ENCODE data around the gene TTN.
A peak's percentile ranks its signal among the peaks of the same experiment; 100 is the strongest.

Gene TTN

GRCh38 chr2:178811045-178811444 is 3.8 kb upstream of the TTN start:
- no peak for DNase-seq

- DNase-seq = no peak
Observed at GRCh38 chr2:178810422-178810821, 3.2 kb upstream of the TTN start.

GRCh38 chr2:178806543-178806942 is 680 bp downstream of the TTN start:
- DNase-seq = no peak

- no peak for DNase-seq
Observed at GRCh38 chr2:178805457-178805856, 1.8 kb downstream of the TTN start.

- DNase-seq = no peak
Observed at GRCh38 chr2:178804791-178805190, 2.4 kb downstream of the TTN start.

GRCh38 chr2:178800510-178800909 is 6.7 kb downstream of the TTN start:
- no peak for DNase-seq

- no peak for DNase-seq
Observed at GRCh38 chr2:178799305-178799704, 7.9 kb downstream of the TTN start.

GRCh38 chr2:178796079-178796677 is 11.0 kb downstream of the TTN start:
- DNase-seq = peak in 1 of 5 experiments; percentile 32

GRCh38 chr2:178787934-178788333 is 19.3 kb downstream of the TTN start:
- no peak for DNase-seq

- DNase-seq = no peak
Observed at GRCh38 chr2:178787155-178787554, 20.1 kb downstream of the TTN start.

- DNase-seq = no peak
Observed at GRCh38 chr2:178783889-178784288, 23.3 kb downstream of the TTN start.

- DNase-seq = no peak
Observed at GRCh38 chr2:178782236-178782635, 25.0 kb downstream of the TTN start.

GRCh38 chr2:178777577-178777976 is 29.6 kb downstream of the TTN start:
- DNase-seq = no peak

GRCh38 chr2:178776751-178777150 is 30.5 kb downstream of the TTN start:
- no peak for DNase-seq

GRCh38 chr2:178775975-178776374 is 31.2 kb downstream of the TTN start:
- DNase-seq = no peak

- DNase-seq = no peak
Observed at GRCh38 chr2:178770518-178770917, 36.7 kb downstream of the TTN start.

- no peak for DNase-seq
Observed at GRCh38 chr2:178767094-178768060, 39.8 kb downstream of the TTN start.

GRCh38 chr2:178764097-178764496 is 43.1 kb downstream of the TTN start:
- no peak for DNase-seq

- peak in 1 of 5 experiments; percentile 61 for DNase-seq
Observed at GRCh38 chr2:178761759-178762371, 45.4 kb downstream of the TTN start.

GRCh38 chr2:178756843-178757242 is 50.4 kb downstream of the TTN start:
- DNase-seq = no peak

GRCh38 chr2:178756343-178756742 is 50.9 kb downstream of the TTN start:
- DNase-seq = no peak

- DNase-seq = no peak
Observed at GRCh38 chr2:178747767-178748166, 59.5 kb downstream of the TTN start.

GRCh38 chr2:178734518-178734917 is 72.7 kb downstream of the TTN start:
- DNase-seq = no peak

GRCh38 chr2:178733975-178734374 is 73.2 kb downstream of the TTN start:
- DNase-seq = no peak
